K562 (cell line): ENCODE data around the gene BTF3L4. TPM values are rescaled to one million over a fixed set of nuclear protein-coding genes. Genes with fewer than 3 reads are reported as not detected.

Experiments
- CBFB ChIP-seq: sonication (generic); formaldehyde crosslinking; IDR thresholded peaks from 2 replicates; pipeline ENCODE4 v1.4.0; 2020; ENCODE audit warnings: mild to moderate bottlenecking, missing genetic modification reagents
- CBX8 ChIP-seq: fragments of 200-600 bp; sonication (generic); IDR thresholded peaks from 2 replicates; pipeline ENCODE4 v1.6.1; 2012; ENCODE audit warnings: borderline replicate concordance, mixed run types, low read depth, mild to moderate bottlenecking, moderate library complexity, mixed read lengths, low read length, control low read depth, inconsistent platforms; ENCODE audit not compliant: poor library complexity, severe bottlenecking; ENCODE audit errors: extremely low read depth
- DACH1 ChIP-seq: fragments of 450-650 bp; IDR thresholded peaks from 2 replicates; pipeline ENCODE4 v1.6.1; 2018; ENCODE audit not compliant: partially characterized antibody
- HNRNPUL1 ChIP-seq: fragments of 200-400 bp; formaldehyde crosslinking; IDR thresholded peaks from 2 replicates; pipeline ENCODE4 v1.6.1; 2017; ENCODE audit warnings: low read length
- KDM1A ChIP-seq, 2 experiments: fragments of 450-650 bp; IDR thresholded peaks; 2 replicates each; pipeline ENCODE4 v1.6.1; 2016; ENCODE audit warnings: mild to moderate bottlenecking in 2 of 2
- KDM5B ChIP-seq: fragments of 200-600 bp; sonication (generic); IDR thresholded peaks from 2 replicates; pipeline ENCODE4 v1.6.1; 2012; ENCODE audit warnings: low read depth, mild to moderate bottlenecking, moderate library complexity, low read length, control low read depth, inconsistent platforms; ENCODE audit not compliant: insufficient replicate concordance
- MBD2 ChIP-seq: sonication (generic); IDR thresholded peaks from 2 replicates; pipeline ENCODE4 v1.6.1; 2016; ENCODE audit warnings: low read depth, borderline replicate concordance
- MEIS2 ChIP-seq: fragments of 450-650 bp; IDR thresholded peaks from 2 replicates; pipeline ENCODE4 v1.6.1; 2014; ENCODE audit warnings: mild to moderate bottlenecking; ENCODE audit not compliant: partially characterized antibody
- NEUROD1 ChIP-seq: fragments of 150-350 bp; IDR thresholded peaks from 2 replicates; pipeline ENCODE4 v1.6.1; 2014; ENCODE audit warnings: borderline replicate concordance, low read length, low read depth; ENCODE audit not compliant: partially characterized antibody
- NFE2 ChIP-seq: IDR thresholded peaks from 2 replicates; pipeline ENCODE4 v1.6.1; 2014; ENCODE audit warnings: antibody characterized with exemption, low read depth
- POLR3G ChIP-seq: IDR thresholded peaks from 2 replicates; pipeline ENCODE4 v1.6.1; 2011; ENCODE audit not compliant: insufficient read length, insufficient replicate concordance; ENCODE audit errors: extremely low read depth
- RAD51 ChIP-seq: fragments of 450-650 bp; IDR thresholded peaks from 2 replicates; pipeline ENCODE4 v1.7.1; 2016; ENCODE audit warnings: low read depth, mild to moderate bottlenecking, borderline replicate concordance
- RFX5 ChIP-seq: IDR thresholded peaks from 2 replicates; pipeline ENCODE4 v1.6.1; 2011; ENCODE audit warnings: low read depth, mild to moderate bottlenecking, improper control_type of control experiment, low read length
- SIX5 ChIP-seq, 2 experiments: IDR thresholded peaks; 2 replicates each; pipeline ENCODE4 v1.6.1; 2011; ENCODE audit warnings: low read length in 2 of 2, borderline replicate concordance in 1 of 2, low read depth in 1 of 2, mild to moderate bottlenecking in 1 of 2, moderate library complexity in 1 of 2; ENCODE audit not compliant: insufficient read depth in 1 of 2
- SMARCE1 ChIP-seq: fragments of 450-650 bp; IDR thresholded peaks from 2 replicates; pipeline ENCODE4 v1.7.1; 2016; ENCODE audit warnings: mild to moderate bottlenecking
- SRSF9 ChIP-seq: fragments of 200-400 bp; formaldehyde crosslinking; IDR thresholded peaks from 2 replicates; pipeline ENCODE4 v1.6.1; 2017; ENCODE audit warnings: low read depth, low read length, borderline replicate concordance
- SUPT5H ChIP-seq: fragments of 450-650 bp; IDR thresholded peaks from 2 replicates; pipeline ENCODE4 v1.6.1; 2016
- TBP ChIP-seq: optimal IDR thresholded peaks from 2 replicates; pipeline ENCODE3; 2011; ENCODE audit warnings: low read depth, low read length, improper control_type of control experiment
- TOE1 ChIP-seq, 2 experiments: fragments of 450-650 bp in 1 of 2; sonication (generic) in 1 of 2; formaldehyde crosslinking in 1 of 2; IDR thresholded peaks; 2 replicates each; pipeline versions ENCODE4 v1.7.1 to v1.8.0; 2016 to 2022; ENCODE audit warnings: borderline replicate concordance in 2 of 2, mild to moderate bottlenecking in 2 of 2, antibody characterized with exemption in 1 of 2, inconsistent platforms in 1 of 2, low read depth in 1 of 2, missing genetic modification reagents in 1 of 2, moderate library complexity in 1 of 2
- WHSC1 ChIP-seq: IDR thresholded peaks from one replicate; pipeline ENCODE4 v1.6.1; 2012; ENCODE audit warnings: low read length, control low read depth, inconsistent platforms
- ZBTB2 ChIP-seq: fragments of 450-650 bp; IDR thresholded peaks from 2 replicates; pipeline ENCODE4 v1.6.1; 2016; ENCODE audit warnings: antibody characterized with exemption
- ZNF134 ChIP-seq: fragments of 250-450 bp; sonication (Bioruptor Pico); conservative IDR thresholded peaks from 2 replicates; pipeline ENCODE4 v1.4.0; 2020
- ZNF3 ChIP-seq: fragments of 250-450 bp; sonication (Bioruptor Pico); IDR thresholded peaks from 2 replicates; pipeline ENCODE4 v1.5.0; 2021; ENCODE audit warnings: mild to moderate bottlenecking, moderate library complexity
- polyA plus RNA-seq, 8 experiments: library from polyadenylated mRNA; depleted of rRNA in 4 of 8; stranded (reverse) in 5 of 8; unstranded in 3 of 8; fragments of >200 nt; fragmentation: Nextera tagmentation in 2 of 8; fragmentation: Illumina TruSeq in 1 of 8; extraction: Ambion mirVana in 2 of 8; extraction: Trizol in 1 of 8; gene quantifications; 2 replicates each; pipeline versions ENCODE4 v1.2.1 to v1.2.3, GENCODE V29; 2011 to 2014; ENCODE audit warnings: inconsistent platforms in 1 of 8, missing spikeins in 1 of 8
- total RNA-seq, 7 experiments: library from RNA; depleted of rRNA in 6 of 7; stranded (reverse); fragments of >200 nt in 6 of 7; fragmentation: Illumina TruSeq in 2 of 7; extraction: Trizol in 2 of 7; gene quantifications; 2 replicates each; pipeline versions ENCODE4 v1.2.1 to v1.2.3, GENCODE V29; 2011 to 2021; ENCODE audit warnings: low replicate concordance in 1 of 7
- TF ChIP-seq, protein P1 (sequence below): fragments of 250-450 bp; sonication (Bioruptor Pico); IDR thresholded peaks from 2 replicates; pipeline ENCODE4 v1.8.0; 2022; ENCODE audit warnings: inconsistent platforms, mild to moderate bottlenecking, moderate library complexity, borderline replicate concordance
- TF ChIP-seq, protein P2 (sequence below), 2 experiments: fragments of 250-450 bp in 1 of 2; fragments of 450-650 bp in 1 of 2; sonication (Bioruptor Pico) in 1 of 2; IDR thresholded peaks; 2 replicates each; pipeline versions ENCODE4 v1.6.1 to v1.8.0; 2016 to 2021; ENCODE audit warnings: mild to moderate bottlenecking in 2 of 2, moderate library complexity in 2 of 2, missing compliant biosample characterization in 1 of 2, missing genetic modification characterization in 1 of 2

BTF3L4 gene
- total and polyA plus RNA-seq, 9 of the 15 experiments (the other 6 are each of a cell fraction or from before 2014, with no cell fraction given) = 40.1 to 106 (median 88.8) TPM

- TF ChIP-seq WHSC1 (no peak), KDM5B (peak; percentile 89), SUPT5H (peak; percentile 92), POLR3G (no peak), CBFB (peak; percentile 91), MEIS2 (no peak), DACH1 (no peak), KDM1A (IDR thresholded peaks at IDR 0.05) (0 out of 4 replicates have a peak, but pooled peaks of 1 of the 2 experiments have one; percentile 58), ZNF134 (CRISPR knock-in tag) (no peak), SIX5 (IDR thresholded peaks at IDR 0.05; ENCODE audit: borderline replicate concordance in 1 of 2, insufficient read depth in 1 of 2, low read depth in 1 of 2, low read length in 2 of 2) (no peak), ZBTB2 (0 out of 2 replicates have a peak, but pooled peaks have one; percentile 51), TBP (peak; percentile 54), ZNF3 (no peak), HNRNPUL1 (no peak), SRSF9 (no peak), TOE1 (IDR thresholded peaks at IDR 0.05; ENCODE audit: borderline replicate concordance) (peak; percentile 52), TOE1 (CRISPR knock-in tag; IDR thresholded peaks at IDR 0.05; ENCODE audit: borderline replicate concordance, low read depth) (0 out of 2 replicates have a peak, but pooled peaks have one; percentile 61), RFX5 (no peak), SMARCE1 (peak; percentile 68; the same call in 1 of the 2 replicates), CBX8 (no peak), RAD51 (no peak), NEUROD1 (peak; percentile 68), NFE2 (no peak), MBD2 (peak; percentile 18; the same call in 1 of the 2 replicates)
- TF ChIP-seq, protein P1, sequence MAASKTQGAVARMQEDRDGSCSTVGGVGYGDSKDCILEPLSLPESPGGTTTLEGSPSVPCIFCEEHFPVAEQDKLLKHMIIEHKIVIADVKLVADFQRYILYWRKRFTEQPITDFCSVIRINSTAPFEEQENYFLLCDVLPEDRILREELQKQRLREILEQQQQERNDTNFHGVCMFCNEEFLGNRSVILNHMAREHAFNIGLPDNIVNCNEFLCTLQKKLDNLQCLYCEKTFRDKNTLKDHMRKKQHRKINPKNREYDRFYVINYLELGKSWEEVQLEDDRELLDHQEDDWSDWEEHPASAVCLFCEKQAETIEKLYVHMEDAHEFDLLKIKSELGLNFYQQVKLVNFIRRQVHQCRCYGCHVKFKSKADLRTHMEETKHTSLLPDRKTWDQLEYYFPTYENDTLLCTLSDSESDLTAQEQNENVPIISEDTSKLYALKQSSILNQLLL (CRISPR knock-in tag) = no peak
- TF ChIP-seq, protein P2, sequence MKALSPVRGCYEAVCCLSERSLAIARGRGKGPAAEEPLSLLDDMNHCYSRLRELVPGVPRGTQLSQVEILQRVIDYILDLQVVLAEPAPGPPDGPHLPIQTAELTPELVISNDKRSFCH (CRISPR knock-in tag; IDR thresholded peaks at IDR 0.05) = no peak
- TF ChIP-seq, protein P2 (tag; IDR thresholded peaks at IDR 0.05) = no peak
These were observed 829 bp upstream of the BTF3L4 start, which contains the start of gene TXNDC12 (continued) for GRCh38 chr1:52055066-52055865.
